Neuronal stem cell (in vitro differentiated cells): Measurements from ENCODE around the gene PRKN.

ENCODE experiments used
- DNase-seq: peaks from one replicate; pipeline ENCODE4 v3.0.0-alpha.2; 2013; ENCODE audit warnings: low spot score
- H2AFZ ChIP-seq: one replicate; pipeline ENCODE4 v1.6.1; 2013; ENCODE audit warnings: mild to moderate bottlenecking, low read length, inconsistent platforms
- H2AK5ac ChIP-seq: 2 replicates; pipeline ENCODE4 v1.6.1; 2013; ENCODE audit warnings: low read depth, mild to moderate bottlenecking, inconsistent platforms, low read length, moderate library complexity, mixed read lengths
- H2BK120ac ChIP-seq: 2 replicates; pipeline ENCODE4 v1.6.1; 2013; ENCODE audit warnings: low read depth, mild to moderate bottlenecking, inconsistent platforms, low read length, moderate library complexity, mixed read lengths
- H2BK12ac ChIP-seq: one replicate; pipeline ENCODE4 v1.6.1; 2013; ENCODE audit warnings: low read length, inconsistent platforms
- H2BK15ac ChIP-seq: 2 replicates; pipeline ENCODE4 v1.6.1; 2013; ENCODE audit warnings: mild to moderate bottlenecking, low read length, inconsistent platforms, mixed read lengths
- H2BK5ac ChIP-seq: one replicate; pipeline ENCODE4 v1.6.1; 2013; ENCODE audit warnings: inconsistent platforms, mild to moderate bottlenecking, low read length, moderate library complexity
- H3K14ac ChIP-seq: one replicate; pipeline ENCODE4 v1.6.1; 2013; ENCODE audit warnings: low read length, inconsistent platforms
- H3K18ac ChIP-seq: 2 replicates; pipeline ENCODE4 v1.6.1; 2013; ENCODE audit warnings: low read length, inconsistent platforms
- H3K23ac ChIP-seq: 2 replicates; pipeline ENCODE4 v1.6.1; 2013; ENCODE audit warnings: low read depth, mild to moderate bottlenecking, mixed read lengths, low read length, inconsistent platforms; ENCODE audit not compliant: poor library complexity
- H3K27ac ChIP-seq: replicated peaks from 3 replicates; pipeline ENCODE4 v1.5.1; 2013; ENCODE audit warnings: low read length, inconsistent platforms
- H3K27me3 ChIP-seq, 3 experiments: 2 replicates each; pipeline ENCODE4 v1.6.1; 2013; ENCODE audit warnings: low read length in 3 of 3, mild to moderate bottlenecking in 2 of 3, inconsistent platforms in 1 of 3, low read depth in 1 of 3, mixed read lengths in 1 of 3, moderate library complexity in 1 of 3; ENCODE audit not compliant: control insufficient read depth in 3 of 3, insufficient read depth in 3 of 3
- H3K36me3 ChIP-seq, 2 donors: replicated peaks in 1 of 2; 2 replicates each; pipeline ENCODE4 v1.6.1; 2013; ENCODE audit warnings: low read length in 2 of 2; ENCODE audit not compliant: control insufficient read depth in 2 of 2, insufficient read depth in 2 of 2
- H3K4ac ChIP-seq: 2 replicates; pipeline ENCODE4 v1.6.1; 2013; ENCODE audit warnings: inconsistent platforms, mild to moderate bottlenecking, low read length, moderate library complexity
- H3K4me1 ChIP-seq, 2 donors: 1 replicate in 1 of 2; 2 replicates in 1 of 2; pipeline ENCODE4 v1.6.1; 2013; ENCODE audit warnings: low read length in 2 of 2, low read depth in 1 of 2; ENCODE audit not compliant: control insufficient read depth in 2 of 2, insufficient read depth in 1 of 2
- H3K4me2 ChIP-seq: one replicate; pipeline ENCODE4 v1.6.1; 2013; ENCODE audit warnings: mild to moderate bottlenecking, low read length, inconsistent platforms; ENCODE audit not compliant: insufficient read depth, poor library complexity, severe bottlenecking
- H3K4me3 ChIP-seq, 2 donors: 2 replicates each; pipeline ENCODE4 v1.5.1; 2013; ENCODE audit warnings: low read length in 2 of 2, mild to moderate bottlenecking in 2 of 2, inconsistent platforms in 1 of 2, moderate library complexity in 1 of 2
- H3K79me1 ChIP-seq: one replicate; pipeline ENCODE4 v1.6.1; 2013; ENCODE audit warnings: low read depth, mild to moderate bottlenecking, inconsistent platforms, low read length, moderate library complexity
- H3K9ac ChIP-seq: one replicate; pipeline ENCODE4 v1.6.1; 2013; ENCODE audit warnings: mild to moderate bottlenecking, low read depth, low read length, inconsistent platforms; ENCODE audit not compliant: poor library complexity
- H3K9me3 ChIP-seq, 2 donors: replicated peaks in 1 of 2; 2 replicates each; pipeline versions ENCODE3 to v1.6.1; 2013; ENCODE audit warnings: low read length in 2 of 2, mild to moderate bottlenecking in 2 of 2, inconsistent platforms in 1 of 2, low read depth in 1 of 2, mixed read lengths in 1 of 2, moderate library complexity in 1 of 2; ENCODE audit not compliant: control insufficient read depth in 2 of 2, insufficient read depth in 1 of 2
- H4K8ac ChIP-seq: one replicate; pipeline ENCODE4 v1.6.1; 2013; ENCODE audit warnings: low read depth, mild to moderate bottlenecking, inconsistent platforms, low read length, moderate library complexity
- H4K91ac ChIP-seq: one replicate; pipeline ENCODE4 v1.6.1; 2013; ENCODE audit warnings: low read length, low read depth, mild to moderate bottlenecking, inconsistent platforms; ENCODE audit not compliant: poor library complexity
- WGBS, 2 donors: extraction: QIAGEN DNeasy Blood & Tissue Kit; methylation state at CpG; one replicate each; pipeline ENCODE4 v1.1.7; 2013; ENCODE audit warnings: missing lambda C conversion rate in 2 of 2, mixed read lengths in 1 of 2; ENCODE audit not compliant: insufficient read length in 2 of 2, insufficient replicate concordance in 1 of 2; ENCODE audit errors: extremely low coverage in 2 of 2; 5-methylcytosine and 5-hydroxymethylcytosine counted together

The PRKN gene

GRCh38 chr6:162603231-162604015 lies 124.1 kb downstream of the PRKN start:
- Histone ChIP-seq H3K9me3 (no peaks in the 10 kb centered on the region), H3K18ac (no peak overlapping the region), H2BK15ac (no peak overlapping the region), H3K4me2 (no peak overlapping the region), H3K9ac (no peak overlapping the region), H2AFZ (peak overlapping the region; percentile 10), H2BK5ac (no peak overlapping the region), H2BK120ac (no peak overlapping the region), H4K8ac (no peak overlapping the region), H3K23ac (no peak overlapping the region), H2AK5ac (no peak overlapping the region), H4K91ac (no peak overlapping the region), H3K4ac (no peak overlapping the region), H3K27ac (no peak overlapping the region), H3K4me1 (peaks cover 8 to 23% of the 10 kb centered on the region in 2 donors), H3K27me3 (no peaks in the 10 kb centered on the region), H3K36me3 (peaks cover 0 to 2% of the 10 kb centered on the region in 2 donors), H3K4me3 (no peak overlapping the region), H3K14ac (no peak overlapping the region), H3K79me1 (no peaks in the 10 kb centered on the region), H2BK12ac (no peak overlapping the region)
- DNase-seq: no peak
- no CpG with 5 or more reads among the region's 13 CpGs for WGBS, 2 donors

DNA sequence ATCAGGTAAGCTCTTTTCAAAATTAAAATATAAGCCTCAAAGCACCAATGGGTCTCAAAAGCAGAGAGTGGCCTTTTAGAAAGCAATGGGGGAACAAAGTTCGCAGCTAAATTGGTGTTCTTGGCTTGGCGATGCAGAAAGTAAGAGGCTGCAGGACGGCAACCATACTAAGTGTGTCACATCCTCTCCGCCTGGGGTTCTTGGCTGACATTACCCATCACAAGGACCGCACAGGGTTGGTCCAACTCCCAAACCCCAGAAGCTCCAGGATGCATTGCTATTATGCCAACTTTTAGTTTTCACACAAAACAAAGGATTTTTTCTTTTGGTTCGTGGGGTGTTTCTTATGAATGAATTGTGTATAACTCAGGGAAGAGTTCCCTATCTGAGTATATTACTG lies 124.8 kb downstream of the PRKN start:
- Histone ChIP-seq H3K9me3 (no peaks in the 10 kb centered on the region), H3K27me3 (no peaks in the 10 kb centered on the region), H3K18ac (no peak overlapping the region), H3K36me3 (peaks cover 0 to 2% of the 10 kb centered on the region in 2 donors), H2BK5ac (no peak overlapping the region), H2BK15ac (no peak overlapping the region), H3K4me2 (no peak overlapping the region), H3K4me1 (peaks cover 8 to 23% of the 10 kb centered on the region in 2 donors), H3K4me3 (no peak overlapping the region), H2BK12ac (no peak overlapping the region), H3K27ac (no peak overlapping the region), H4K8ac (no peak overlapping the region), H3K4ac (no peak overlapping the region), H4K91ac (no peak overlapping the region), H3K9ac (no peak overlapping the region), H3K23ac (no peak overlapping the region), H3K79me1 (no peaks in the 10 kb centered on the region), H2AFZ (no peak overlapping the region), H3K14ac (no peak overlapping the region), H2AK5ac (no peak overlapping the region), H2BK120ac (no peak overlapping the region)
- WGBS, 2 donors: no CpG with 5 or more reads among the region's 6 CpGs
- no peak for DNase-seq

- Histone ChIP-seq H3K4me1 (peaks cover 0 to 5% of the 10 kb centered on the region in 2 donors), H2AK5ac (no peak overlapping the region), H3K23ac (no peak overlapping the region), H3K9me3 (no peaks in the 10 kb centered on the region), H2BK15ac (no peak overlapping the region), H3K27ac (no peak overlapping the region), H2AFZ (no peak overlapping the region), H3K9ac (no peak overlapping the region), H2BK120ac (no peak overlapping the region), H3K4me2 (no peak overlapping the region), H2BK12ac (no peak overlapping the region), H4K8ac (no peak overlapping the region), H2BK5ac (no peak overlapping the region), H3K36me3 (peaks cover 0 to 2% of the 10 kb centered on the region in 2 donors), H4K91ac (no peak overlapping the region), H3K27me3 (no peaks in the 10 kb centered on the region), H3K4ac (no peak overlapping the region), H3K18ac (no peak overlapping the region), H3K4me3 (no peak overlapping the region), H3K14ac (no peak overlapping the region), H3K79me1 (no peaks in the 10 kb centered on the region)
- no CpG with 5 or more reads among the region's 5 CpGs for WGBS, 2 donors
- DNase-seq: no peak
These were observed 130.9 kb downstream of the PRKN start for GRCh38 chr6:162596676-162597075.

DNA sequence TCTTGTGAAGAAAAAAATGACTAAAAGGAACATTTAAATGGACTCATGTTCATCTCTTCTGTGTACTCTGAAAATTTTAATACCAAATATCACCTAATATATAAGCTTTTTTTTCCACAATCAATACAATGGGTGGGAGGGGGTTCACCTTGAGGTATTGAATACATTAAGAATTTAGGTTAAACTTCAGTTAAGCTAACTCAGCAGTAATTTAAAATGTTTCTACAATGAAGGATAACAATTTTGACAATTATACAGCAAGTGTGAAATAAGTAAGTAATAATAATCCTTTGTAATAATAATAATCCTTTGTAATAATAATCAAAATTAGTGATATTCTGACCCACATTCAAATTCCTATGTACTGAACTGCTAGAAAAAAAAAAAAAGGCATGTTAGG lies 136.0 kb downstream of the PRKN start:
- no peak for DNase-seq
- H2BK15ac ChIP-seq: no peak overlapping the region
- no peak overlapping the region for H4K91ac ChIP-seq

More for the DNA sequence above, 136.0 kb downstream of the PRKN start:
- H3K4me2 ChIP-seq: no peak overlapping the region
- no peak overlapping the region for H2AK5ac ChIP-seq
- H3K27ac ChIP-seq: no peak overlapping the region
- no peaks in the 10 kb centered on the region for H3K36me3 ChIP-seq
- no peak overlapping the region for H3K18ac ChIP-seq
- H3K9ac ChIP-seq: no peak overlapping the region
- no peaks in the 10 kb centered on the region for H3K9me3 ChIP-seq
- no peak overlapping the region for H3K4me3 ChIP-seq
- no peaks in the 10 kb centered on the region for H3K79me1 ChIP-seq
- peaks cover 0 to under 1% of the 10 kb centered on the region in 2 donors for H3K4me1 ChIP-seq
- H2BK12ac ChIP-seq: no peak overlapping the region
- no peak overlapping the region for H4K8ac ChIP-seq
- no peak overlapping the region for H2AFZ ChIP-seq
- no peak overlapping the region for H3K23ac ChIP-seq
- H2BK120ac ChIP-seq: no peak overlapping the region
- H3K27me3 ChIP-seq: no peaks in the 10 kb centered on the region
- H3K4ac ChIP-seq: no peak overlapping the region
- H2BK5ac ChIP-seq: no peak overlapping the region
- no peak overlapping the region for H3K14ac ChIP-seq
